Body of pancreas (tissue), 4 donors: ENCODE data around the gene MYL11. TPM values are rescaled to one million over a fixed set of nuclear protein-coding genes. Genes with fewer than 3 reads are reported as not detected.

Source experiments
- ATAC-seq: fragments of 150-250 bp; one replicate; pipeline ENCODE4 v1.9.1; 2016
- DNase-seq, 4 donors: peaks; one replicate each; pipeline ENCODE4 v3.0.0-alpha.2; 2019
- H3K27ac ChIP-seq, 4 donors: fragments of 200-600 bp; sonication (generic); 1 replicate in 3 of 4; 2 replicates in 1 of 4; pipeline versions ENCODE4 v1.5.1 to v1.6.1; 2016 to 2019; ENCODE audit warnings: mild to moderate bottlenecking in 1 of 4, mixed read lengths in 1 of 4, moderate library complexity in 1 of 4
- H3K27me3 ChIP-seq, 2 donors: fragments of 200-600 bp; sonication (generic); one replicate each; pipeline ENCODE4 v1.6.0; 2016; ENCODE audit warnings: mild to moderate bottlenecking in 1 of 2
- H3K36me3 ChIP-seq, 2 donors: fragments of 200-600 bp; sonication (generic); replicated peaks in 1 of 2; 2 replicates each; pipeline ENCODE4 v1.5.1; 2016; ENCODE audit warnings: low read depth in 2 of 2; ENCODE audit not compliant: insufficient read depth in 1 of 2
- H3K4me1 ChIP-seq: fragments of 200-600 bp; sonication (generic); one replicate; pipeline ENCODE4 v1.6.0; 2016
- H3K4me3 ChIP-seq, 2 donors: fragments of 200-600 bp; sonication (generic); 1 replicate in 1 of 2; 2 replicates in 1 of 2; pipeline ENCODE4 v1.5.1; 2016 to 2019
- H3K9me3 ChIP-seq, 3 donors: fragments of 200-600 bp; sonication (generic); 1 replicate in 2 of 3; 2 replicates in 1 of 3; pipeline ENCODE4 v1.5.1; 2016
- POLR2A ChIP-seq, 3 donors: fragments of 450-650 bp; IDR thresholded peaks; one replicate each; pipeline ENCODE4 v1.6.1; 2016; ENCODE audit warnings: antibody characterized with exemption in 3 of 3, mild to moderate bottlenecking in 2 of 3
- WGBS, 2 donors: methylation state at CpG; one replicate each; pipeline ENCODE4 v1.1.5; 2017; 5-methylcytosine and 5-hydroxymethylcytosine counted together
- intact Hi-C: fragments of 100-400 bp; cut with DNase I; formaldehyde crosslinking; loops from one replicate; pipeline ENCODE4 v1.15.1; 2023
- total RNA-seq, 2 donors: library from RNA; depleted of rRNA; stranded (reverse); fragments of >200 nt; gene quantifications; one replicate each; pipeline ENCODE4 v1.1.0, GENCODE V29; 2016
- TF ChIP-seq, protein P1 (sequence below), 7 experiments: fragments of 450-650 bp in 4 of 7; fragments of 200-600 bp in 3 of 7; sonication (generic) in 3 of 7; IDR thresholded peaks; one replicate each; pipeline ENCODE4 v1.5.1; 2016 to 2019; ENCODE audit warnings: antibody characterized with exemption in 7 of 7

MYL11 gene
- total RNA-seq, 2 donors from 2014 or later: not detected

DNA sequence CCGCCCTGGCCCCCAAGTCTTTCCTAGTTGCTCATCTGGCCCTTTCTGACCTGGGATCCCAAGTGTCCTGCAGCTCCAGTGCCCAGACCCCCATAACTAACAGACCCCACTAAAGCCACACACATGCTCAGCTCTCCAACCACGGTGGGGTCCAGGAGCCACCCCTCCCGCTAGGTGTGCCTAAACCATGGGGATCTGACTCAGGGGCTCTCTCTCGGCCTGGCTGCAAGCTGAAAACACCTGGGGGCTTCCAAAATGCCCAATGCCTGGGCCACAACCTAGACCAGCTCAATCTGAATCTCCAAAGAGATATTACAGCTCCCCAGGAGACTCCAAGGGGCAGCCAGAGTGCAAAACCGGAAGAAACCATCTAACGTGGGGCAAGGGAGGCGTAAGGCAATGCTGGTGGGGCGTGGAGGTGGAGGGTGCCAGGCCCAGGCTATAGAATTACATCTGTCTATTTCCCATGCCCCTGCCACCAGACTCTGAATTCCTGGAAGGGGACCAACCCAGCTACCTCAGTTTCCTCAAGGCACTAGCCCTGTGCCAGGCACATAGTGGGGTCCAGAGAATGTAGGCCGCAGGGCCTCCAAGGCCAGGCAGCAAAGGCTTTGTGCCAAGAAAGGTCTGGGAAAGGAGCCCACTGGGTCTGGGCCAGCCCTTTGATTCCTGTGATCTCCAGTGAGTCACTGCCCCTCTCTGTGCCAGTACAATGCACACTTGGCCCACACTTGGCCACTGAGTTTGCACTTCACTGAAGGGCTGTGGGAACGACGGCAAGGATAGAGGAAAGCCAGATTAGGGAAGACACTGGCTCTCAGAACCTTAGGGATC lies 22.8 kb upstream of the MYL11 start:
- 55 to 59% methylated on average over 10 of the region's 11 CpGs for WGBS, 2 donors
- Histone ChIP-seq H3K4me1 (peaks cover 49% of the 10 kb centered on the region), H3K4me3 (no peak overlapping the region), H3K36me3 (no peaks in the 10 kb centered on the region), H3K27me3 (no peaks in the 10 kb centered on the region), H3K9me3 (no peaks in the 10 kb centered on the region), H3K27ac (peak overlapping the region; percentile 55 to 90 (median 74))
- intact Hi-C loops: no loop called here
- ATAC-seq (peak; percentile 68), DNase-seq (peak; percentile 93 to 96 (median 94))
- TF ChIP-seq, protein P1, sequence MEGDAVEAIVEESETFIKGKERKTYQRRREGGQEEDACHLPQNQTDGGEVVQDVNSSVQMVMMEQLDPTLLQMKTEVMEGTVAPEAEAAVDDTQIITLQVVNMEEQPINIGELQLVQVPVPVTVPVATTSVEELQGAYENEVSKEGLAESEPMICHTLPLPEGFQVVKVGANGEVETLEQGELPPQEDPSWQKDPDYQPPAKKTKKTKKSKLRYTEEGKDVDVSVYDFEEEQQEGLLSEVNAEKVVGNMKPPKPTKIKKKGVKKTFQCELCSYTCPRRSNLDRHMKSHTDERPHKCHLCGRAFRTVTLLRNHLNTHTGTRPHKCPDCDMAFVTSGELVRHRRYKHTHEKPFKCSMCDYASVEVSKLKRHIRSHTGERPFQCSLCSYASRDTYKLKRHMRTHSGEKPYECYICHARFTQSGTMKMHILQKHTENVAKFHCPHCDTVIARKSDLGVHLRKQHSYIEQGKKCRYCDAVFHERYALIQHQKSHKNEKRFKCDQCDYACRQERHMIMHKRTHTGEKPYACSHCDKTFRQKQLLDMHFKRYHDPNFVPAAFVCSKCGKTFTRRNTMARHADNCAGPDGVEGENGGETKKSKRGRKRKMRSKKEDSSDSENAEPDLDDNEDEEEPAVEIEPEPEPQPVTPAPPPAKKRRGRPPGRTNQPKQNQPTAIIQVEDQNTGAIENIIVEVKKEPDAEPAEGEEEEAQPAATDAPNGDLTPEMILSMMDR (IDR thresholded peaks at IDR 0.05): no peak
- TF ChIP-seq POLR2A (IDR thresholded peaks at IDR 0.05): no peak

DNA sequence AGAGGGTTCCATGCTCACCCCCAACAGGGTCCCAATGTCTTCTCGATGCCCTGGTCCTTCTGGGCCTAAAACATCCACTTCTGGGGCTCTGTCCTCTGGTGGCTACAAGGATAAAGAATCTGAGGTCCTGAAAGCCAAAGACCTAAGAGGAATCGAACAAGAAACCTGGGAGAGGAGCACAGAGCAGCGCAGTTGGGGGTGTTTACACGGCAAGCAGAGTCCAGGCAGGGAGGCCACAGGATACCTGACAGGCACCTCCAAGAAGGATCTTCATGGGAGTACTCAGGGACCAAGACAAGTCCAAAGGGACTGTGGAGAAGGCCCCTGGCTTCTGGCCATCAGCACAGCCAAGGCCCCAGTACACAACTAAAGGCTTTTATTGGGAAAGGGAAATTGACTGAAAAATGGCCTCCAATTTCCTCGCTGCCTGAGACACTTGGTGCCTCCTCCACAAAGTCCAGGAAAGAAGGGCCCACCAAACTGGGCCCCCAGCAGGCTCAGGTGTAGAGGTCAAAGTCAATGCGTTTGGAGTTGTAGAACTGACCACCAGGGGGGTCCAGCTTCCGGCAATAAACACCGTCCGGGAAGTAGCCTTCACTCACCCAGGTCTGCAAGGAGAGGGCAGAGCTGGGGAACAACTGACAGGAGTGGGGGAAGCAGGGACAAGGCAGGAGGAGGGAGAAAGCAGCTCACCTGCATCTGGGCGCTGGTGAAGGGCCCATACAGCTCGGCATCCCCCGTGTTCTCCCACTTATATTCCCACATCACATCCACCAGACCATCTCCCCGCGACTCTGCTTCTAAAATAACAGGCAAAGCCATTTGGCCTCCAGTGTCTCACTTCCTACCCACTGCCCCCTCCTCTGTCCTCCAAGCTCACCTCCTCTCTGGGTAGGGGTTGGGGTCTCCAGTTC lies 21.9 kb upstream of the MYL11 start:
- peaks cover 0 to 2% of the 10 kb centered on the region in 2 donors for H3K36me3 ChIP-seq
- H3K4me1 ChIP-seq: peaks cover 52% of the 10 kb centered on the region
- H3K4me3 ChIP-seq: no peak overlapping the region
- peak overlapping the region; percentile 55 to 90 (median 74) for H3K27ac ChIP-seq
- H3K27me3 ChIP-seq: no peaks in the 10 kb centered on the region
- ATAC-seq (no peak), DNase-seq (no peak)
- intact Hi-C loops: no loop called here
- H3K9me3 ChIP-seq: no peaks in the 10 kb centered on the region
- no peak for TF ChIP-seq POLR2A (IDR thresholded peaks at IDR 0.05)
- TF ChIP-seq, protein P1 (IDR thresholded peaks at IDR 0.05): no peak
- 80 to 87% methylated on average over 11 to 14 of the region's 14 CpGs for WGBS, 2 donors

DNA sequence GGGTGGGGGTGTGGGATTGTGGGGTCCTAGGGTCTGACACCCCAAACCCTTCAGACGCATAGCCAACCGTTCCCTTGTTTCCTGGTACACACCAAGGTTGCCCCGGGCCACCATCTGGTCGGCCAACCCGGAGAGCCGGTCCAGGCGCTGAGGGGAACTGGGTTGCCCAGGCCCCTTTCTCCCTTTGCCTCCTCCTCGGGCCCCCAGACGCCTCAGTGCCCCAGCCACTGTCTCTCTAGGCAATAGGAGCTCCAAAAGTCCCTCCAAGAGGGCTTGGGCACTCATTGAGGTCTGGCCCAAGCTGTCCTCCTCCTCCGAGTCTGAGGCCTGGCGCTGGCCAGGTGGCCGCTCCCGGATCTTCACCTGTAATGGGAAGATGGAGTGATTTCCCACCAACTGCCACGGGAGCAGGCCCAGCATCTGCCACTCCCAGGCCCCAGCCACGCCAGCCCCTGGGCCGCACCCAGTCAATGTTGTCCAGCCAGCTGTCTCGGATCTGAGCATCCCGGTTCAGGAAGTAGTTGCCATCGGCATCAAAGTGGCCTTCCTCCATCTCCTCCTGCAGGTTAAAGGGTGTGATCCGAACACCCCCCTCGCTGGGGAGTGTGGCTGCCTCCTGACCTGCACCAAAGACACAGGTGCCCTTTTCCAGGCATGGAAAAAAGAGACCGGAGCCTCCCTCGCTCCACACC lies 21.0 kb upstream of the MYL11 start:
- intact Hi-C loops: no loop called here

More for the DNA sequence above, 21.0 kb upstream of the MYL11 start:
- TF ChIP-seq POLR2A (IDR thresholded peaks at IDR 0.05): no peak
- TF ChIP-seq, protein P1 (IDR thresholded peaks at IDR 0.05): no peak
- WGBS, 2 donors: 87 to 90% methylated on average over 15 to 18 of the region's 23 CpGs
- Histone ChIP-seq H3K36me3 (peaks cover 0 to 2% of the 10 kb centered on the region in 2 donors), H3K27ac (peak overlapping the region in 3 of 4 donors; percentile 84 to 97 (median 90)), H3K9me3 (no peaks in the 10 kb centered on the region), H3K4me1 (peaks cover 52% of the 10 kb centered on the region), H3K4me3 (no peak overlapping the region), H3K27me3 (no peaks in the 10 kb centered on the region)
- ATAC-seq (no peak), DNase-seq (no peak)
